Activated gamma-delta T cell treated with anti-CD3 and anti-CD28 coated beads, Interleukin-2, amount 50 U/mL, for 16 hours (primary cell): Measurements from ENCODE around the gene LDLRAD3.
"Not testable (repeated sequence)": the region's sequence is repeated elsewhere in the genome, so short reads cannot be mapped to it uniquely, and the experiment has no call there.

Experiments used
- DNase-seq: peaks from one replicate; pipeline ENCODE4 v3.0.0-alpha.2; 2020; ENCODE audit warnings: low read depth

The LDLRAD3 gene

DNA sequence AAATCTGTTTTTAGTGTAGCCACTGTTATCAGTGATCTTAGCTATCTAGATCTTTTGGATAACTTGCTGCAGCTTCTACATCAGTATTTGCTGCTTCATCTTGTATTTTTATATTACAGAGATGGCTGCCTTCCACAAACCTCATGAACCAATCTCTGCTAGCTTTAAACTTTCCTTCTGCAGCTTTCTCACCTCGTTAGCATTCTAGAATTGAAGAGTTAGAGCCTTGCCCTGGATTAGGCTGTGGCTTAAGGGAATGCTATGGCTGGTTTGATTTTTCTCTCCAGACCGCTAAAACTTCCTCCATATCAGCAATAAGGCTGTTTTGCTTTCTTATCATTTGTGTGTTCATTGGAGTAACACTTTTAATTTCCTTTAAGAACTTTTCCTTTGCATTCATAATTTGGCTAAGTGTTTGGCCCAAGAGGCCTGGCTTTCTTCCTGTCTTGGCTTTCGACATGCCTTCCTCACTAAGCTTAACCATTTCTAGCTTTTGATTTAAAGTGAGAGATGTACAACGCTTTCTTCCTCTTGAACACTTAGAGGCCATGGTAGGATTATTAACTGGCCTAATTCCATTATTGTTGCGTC, 51.9 kb downstream of the LDLRAD3 start:
- no peak for DNase-seq

DNA sequence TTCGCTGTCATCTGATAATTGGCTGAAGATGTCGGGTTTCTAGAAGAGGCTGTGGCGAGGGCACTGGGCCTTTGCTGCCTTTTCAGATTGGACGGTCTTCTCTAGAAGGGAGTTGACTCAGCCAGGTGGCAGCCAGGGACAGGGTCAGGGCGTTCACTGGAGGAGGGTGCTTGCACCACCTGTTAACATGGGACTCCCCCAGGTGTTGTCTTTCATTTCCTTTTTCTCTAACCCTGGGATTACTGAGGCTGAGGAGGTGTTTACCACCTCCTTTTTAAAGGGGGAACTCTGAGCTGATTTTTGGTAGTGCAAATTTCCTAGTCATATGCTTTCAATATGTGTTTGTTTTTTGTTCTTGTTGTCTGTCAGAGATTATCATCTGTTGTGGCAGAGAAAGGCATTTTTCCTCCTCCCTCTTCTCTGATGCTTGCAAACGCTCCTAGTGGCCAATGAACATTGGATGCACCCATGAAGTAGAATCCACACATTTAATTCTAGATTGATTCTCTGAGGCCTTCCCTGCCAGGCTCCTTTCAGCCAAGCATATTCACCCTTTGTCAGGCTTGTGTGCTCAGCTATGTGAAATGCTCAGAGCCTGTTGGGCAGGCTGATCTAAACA, 54.1 kb downstream of the LDLRAD3 start:
- no peak for DNase-seq

DNA sequence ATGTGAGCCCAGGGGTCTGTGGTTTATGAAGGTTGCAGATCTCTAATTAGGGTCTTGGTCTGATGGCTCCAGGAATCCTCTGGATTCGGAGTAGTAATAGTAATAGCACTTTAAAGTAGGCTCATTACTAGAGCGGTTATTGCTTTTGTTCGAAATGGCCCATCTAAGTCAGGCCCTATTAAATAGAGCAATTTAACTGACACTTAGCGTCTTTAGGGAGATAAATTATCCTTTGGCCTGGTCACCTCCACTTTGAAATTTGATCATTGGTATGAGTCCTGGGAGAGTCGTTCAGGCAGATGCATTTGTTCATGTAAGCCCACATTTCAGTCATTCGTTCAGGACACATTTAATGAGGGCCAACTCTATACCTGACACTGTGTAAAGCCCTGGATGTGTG, 54.8 kb downstream of the LDLRAD3 start:
- DNase-seq = no peak

DNA sequence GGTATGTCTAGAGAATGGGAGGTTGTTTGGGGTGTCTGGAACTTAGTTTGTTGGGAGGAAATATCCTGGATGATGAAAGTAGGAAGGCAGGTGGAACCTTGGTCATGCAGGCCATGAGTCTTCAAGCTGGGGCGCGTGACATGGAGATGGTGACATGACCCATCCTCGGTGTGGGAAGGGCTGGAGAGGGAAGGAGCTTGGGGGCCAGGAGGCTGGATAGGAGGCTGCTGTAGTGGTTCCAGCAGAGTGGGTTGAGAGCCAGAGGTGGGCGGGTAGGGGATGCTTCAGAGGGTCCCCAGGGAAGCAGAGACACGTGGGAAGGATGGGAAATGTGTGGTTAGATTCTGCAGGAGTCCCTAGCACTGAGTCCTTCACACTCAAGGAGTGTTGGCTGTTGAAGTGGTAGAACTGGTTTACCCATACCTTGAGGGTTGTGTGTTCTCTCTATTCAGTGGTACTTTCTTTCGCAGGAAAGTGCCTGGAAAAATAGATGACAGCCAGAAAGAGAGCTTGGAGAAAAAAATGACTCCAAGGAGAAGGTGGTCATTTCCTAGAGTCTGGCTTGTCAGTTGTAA, 56.8 kb downstream of the LDLRAD3 start:
- DNase-seq = no peak

DNA sequence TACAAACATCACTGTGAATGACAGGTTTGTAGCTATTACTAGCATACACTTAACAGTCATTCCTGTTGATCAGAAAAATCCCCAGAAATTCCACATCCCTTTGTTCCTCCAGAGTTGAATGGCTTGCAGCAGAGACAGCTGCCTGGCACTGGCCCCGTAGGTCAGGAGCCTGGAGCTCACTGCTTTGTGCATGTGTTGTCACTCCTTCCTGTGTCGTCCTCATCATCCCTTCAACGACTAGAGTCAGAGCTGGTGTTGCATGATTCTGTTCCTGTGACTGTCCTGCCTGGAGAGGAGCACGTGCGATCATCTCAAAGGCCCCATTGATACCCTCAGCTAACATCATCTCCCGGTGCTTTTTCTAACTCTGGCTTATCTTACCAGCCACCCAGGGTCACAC, 58.3 kb downstream of the LDLRAD3 start:
- no peak for DNase-seq

DNA sequence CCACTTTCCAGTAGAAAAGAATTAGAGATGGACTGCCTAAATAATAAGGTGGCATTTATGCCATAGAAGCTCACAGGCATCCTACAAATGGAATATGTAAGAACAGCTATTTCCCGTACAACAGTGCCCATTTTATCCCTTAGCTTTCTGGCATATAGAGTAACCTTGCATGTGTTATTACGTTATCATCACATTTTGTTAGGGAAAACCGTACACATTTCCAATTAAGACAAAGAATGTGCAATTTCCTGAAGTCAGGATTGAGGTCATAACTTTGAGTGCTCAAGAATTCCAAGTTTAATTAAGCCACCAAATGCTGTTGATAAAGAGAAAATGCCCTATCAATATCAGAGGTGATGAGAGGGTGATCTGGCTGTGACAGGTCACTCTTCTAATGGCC, 58.9 kb downstream of the LDLRAD3 start:
- no peak for DNase-seq

DNA sequence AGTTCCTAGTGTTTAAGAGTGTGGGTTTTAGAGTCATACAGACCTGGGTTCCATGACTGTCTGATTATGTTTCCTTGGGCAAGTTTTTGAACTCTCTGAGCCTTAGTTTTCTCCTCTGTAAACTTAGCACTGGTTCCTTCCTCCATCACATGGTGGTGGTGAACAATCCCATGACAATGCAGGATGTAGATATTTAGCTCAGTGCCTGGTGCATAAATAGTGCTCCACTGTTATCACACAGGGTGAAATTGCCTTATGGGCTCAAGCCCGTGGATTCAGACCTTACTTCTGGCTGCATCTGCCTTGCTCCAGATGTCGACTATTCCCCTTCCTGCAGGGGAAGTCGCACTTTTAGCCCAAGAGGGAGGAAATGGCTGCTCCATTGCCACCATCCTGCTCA, 62.7 kb downstream of the LDLRAD3 start:
- DNase-seq = no peak

DNA sequence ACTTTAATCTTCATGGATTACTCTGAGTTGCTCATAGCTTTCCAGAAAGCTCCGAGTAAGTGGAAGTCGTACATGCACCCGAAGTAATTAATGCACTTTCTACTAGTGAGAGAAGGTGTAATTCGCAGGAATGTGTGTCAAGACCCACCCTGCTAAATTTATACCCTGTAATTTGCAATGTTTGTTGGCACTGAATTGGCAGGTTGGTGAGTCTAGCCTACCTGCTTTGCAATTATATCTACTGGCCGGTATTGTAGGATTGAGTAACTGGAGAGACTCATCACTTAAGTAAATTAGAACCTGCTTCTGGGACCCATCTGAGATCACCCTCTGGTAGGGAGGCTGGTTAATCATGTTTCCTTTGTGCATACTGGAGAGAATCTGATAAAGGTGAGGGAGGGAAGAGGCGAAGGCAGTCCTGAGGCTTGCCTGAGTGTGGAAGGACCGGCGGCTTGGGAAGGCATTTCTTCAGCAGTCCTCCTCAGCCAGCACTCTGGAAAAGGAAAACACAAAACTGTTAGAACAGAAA, 63.3 kb downstream of the LDLRAD3 start:
- DNase-seq = no peak

DNA sequence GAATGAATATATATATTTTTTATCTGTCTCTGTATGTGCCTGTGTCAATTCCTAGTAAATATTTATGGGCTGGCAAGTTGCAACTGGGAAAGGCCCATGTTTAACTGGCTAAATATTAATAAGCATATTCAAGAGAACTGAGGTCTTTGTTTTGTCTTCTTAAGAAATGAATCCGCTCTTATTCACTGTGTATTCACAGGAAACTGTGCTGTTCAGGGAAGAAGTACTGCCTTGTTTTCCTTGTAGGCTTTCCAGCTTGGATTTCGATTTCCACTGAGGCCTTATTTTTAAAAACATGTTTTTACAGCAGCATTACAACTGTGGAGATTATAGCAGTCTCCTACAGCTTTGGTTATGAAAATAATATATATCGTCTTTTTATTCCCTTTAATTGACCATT, 64.7 kb downstream of the LDLRAD3 start:
- DNase-seq = no peak

DNA sequence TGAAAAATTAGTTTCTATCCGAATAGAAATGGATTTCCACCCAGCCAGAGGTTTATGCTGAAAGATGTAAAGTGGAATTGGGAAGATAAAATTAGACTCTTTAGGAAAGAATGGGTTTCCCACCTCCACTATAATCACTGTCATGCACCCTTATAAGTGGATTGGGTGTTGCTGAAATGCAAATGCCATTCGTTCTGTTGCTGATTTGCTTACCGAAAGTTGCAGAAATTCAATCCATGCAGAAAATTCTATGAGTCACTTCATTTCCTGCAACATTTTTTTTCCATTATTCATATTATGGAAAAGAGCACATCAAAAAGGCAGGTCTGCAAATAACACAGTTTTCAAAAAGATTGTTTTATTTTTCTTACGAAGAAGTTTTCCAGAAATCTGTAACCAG, 65.6 kb downstream of the LDLRAD3 start:
- DNase-seq = no peak

DNA sequence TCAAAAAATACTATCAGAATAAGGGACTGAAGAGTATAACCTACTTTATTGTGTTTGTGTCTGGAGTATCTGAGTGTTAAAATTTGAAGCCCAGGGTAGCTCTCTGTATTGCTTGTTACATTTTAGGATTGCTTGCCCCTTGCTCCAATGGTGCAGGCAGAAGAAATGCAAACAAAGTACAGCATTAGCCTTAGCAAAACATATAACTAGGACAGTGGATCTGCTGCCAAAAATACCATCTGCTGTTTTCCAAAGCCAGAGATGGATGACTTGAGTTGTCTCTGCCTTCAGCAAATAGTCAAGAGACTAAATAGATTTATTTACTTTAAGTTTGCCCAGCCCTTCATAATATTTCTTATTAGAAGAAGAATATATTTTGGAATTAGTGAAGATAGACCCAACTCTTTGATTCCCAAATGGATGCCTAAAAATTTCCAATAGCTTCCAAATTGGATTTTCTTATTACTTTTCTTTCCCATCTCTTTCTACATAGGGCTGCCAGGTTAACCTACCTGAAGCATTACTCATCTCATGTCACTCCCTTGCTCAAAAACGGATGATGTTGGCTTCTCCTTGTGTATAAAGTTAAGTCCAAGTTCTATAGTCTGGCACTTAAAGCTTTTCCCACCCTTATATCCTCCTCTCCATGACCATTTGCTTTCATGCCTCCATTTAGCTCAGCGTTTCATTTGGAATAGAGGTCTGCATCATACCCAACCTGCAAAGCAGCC, 66.3 kb downstream of the LDLRAD3 start:
- no peak for DNase-seq

DNA sequence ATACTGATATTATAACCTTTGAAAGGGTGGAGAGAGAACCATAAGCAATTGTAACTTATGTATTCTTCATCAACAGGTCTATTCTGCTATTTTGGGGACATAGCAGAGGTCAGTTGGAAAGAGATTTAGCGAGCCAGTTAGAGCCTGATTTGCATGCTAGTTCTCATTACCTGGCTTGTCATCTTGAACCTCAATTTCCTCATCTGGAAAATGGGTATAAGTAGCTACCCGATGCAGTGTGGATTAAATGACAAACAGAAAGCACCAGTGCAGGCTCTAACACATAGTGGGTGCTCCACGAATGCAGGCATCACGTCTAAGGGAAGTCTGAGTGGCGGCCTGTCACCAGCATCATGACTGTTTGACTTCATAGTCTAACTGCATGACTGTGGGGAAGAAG, 67.7 kb downstream of the LDLRAD3 start:
- DNase-seq = no peak

DNA sequence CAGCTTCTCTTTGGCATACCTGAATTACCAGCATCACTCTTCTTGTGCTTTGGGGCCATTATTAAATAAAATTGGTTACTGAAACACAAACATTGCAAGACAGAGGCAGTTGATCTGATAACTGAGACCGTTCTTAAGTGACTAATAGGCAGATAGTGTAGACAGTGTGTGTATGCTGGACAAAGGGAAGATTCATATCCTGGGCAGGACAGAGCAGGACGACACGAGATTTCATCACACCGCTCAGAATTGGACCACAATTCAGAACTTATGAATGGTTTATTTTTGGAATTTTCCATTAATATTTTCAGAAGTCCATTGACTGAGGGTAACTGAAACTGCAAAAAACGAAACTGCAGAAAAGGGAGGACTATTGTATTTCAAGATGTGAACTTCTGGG, 68.6 kb downstream of the LDLRAD3 start:
- no peak for DNase-seq

DNA sequence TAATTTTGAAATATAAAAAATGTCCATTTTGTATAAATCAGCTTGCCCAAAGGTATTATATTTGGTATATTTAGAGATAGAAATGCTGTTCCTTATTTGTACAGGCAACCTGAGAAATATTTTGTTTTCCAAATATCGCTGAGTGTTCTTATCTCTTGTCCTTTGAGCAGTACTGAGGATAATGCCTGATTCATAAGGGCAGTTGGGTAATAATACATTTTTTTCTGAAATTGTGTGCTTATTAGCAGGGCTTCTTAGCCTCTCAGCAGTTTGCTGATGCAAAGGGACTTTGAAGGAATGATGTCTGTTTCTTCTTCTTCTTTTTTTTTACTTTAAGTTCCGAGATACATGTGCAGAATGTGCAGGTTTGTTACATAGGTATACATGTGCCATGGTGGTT, 69.1 kb downstream of the LDLRAD3 start:
- no peak for DNase-seq

DNA sequence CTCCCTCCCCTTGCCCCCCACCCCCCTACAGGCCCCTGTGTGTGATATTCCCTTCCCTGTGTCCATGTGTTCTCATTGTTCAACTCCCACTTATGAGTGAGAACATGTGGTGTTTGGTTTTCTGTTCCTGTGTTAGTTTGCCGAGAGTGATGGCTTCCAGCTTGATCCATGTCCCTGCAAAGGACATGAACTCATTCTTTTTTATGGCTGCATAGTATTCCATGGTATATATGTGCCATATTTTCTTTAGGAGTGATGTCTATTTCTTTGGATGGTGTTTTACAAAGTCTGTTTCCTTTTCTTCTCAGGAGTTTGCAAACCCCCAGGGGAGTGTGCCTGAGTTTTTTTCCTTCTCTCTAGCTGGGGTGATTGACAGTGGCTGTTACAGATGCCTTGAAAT, 69.6 kb downstream of the LDLRAD3 start:
- DNase-seq = not testable (repeated sequence)

DNA sequence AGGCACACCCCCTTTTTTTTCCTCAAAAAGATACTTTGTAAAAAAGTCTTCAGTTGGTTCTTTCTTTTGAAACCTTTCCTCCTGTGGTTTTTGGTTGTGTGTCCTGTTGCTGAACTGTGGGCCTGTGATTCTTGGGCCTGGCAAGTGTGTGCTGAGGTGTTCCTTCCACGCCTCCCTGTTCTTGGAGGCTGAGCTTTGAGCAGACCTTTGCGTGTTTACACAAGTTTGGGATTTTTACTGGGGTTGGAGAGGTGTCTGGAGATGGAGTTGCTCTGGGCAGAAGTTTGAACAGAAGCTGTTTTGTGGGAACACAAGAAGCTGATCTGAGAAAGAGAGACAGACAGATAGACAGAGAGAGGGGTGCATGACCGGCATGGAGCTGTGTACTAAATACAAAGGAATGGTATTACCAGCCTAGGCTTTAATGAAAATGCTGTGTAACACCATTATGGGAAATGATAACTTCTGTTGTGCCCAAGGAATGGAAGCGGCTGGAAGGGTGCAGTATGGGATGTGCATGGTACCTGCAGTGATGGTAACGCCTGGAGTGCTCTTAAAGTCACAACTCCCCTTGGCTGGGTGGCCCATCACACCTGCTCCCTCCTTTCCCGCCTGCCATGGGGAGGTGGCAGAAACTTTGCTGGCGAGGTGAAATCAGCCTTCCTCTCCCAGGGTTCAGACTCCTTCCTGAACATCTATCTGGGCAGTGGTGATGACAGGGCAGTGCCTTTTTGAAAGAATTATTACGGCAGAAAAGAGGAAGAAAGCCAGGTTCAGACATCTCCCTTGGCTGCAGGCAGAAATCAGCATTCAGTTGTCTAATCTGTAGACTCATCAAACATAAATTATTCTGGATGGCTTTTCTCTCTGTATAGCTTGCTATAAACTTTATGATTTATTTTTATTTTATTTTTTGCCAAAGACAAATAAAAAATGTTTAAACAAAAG, 70.4 kb downstream of the LDLRAD3 start:
- no peak for DNase-seq

DNA sequence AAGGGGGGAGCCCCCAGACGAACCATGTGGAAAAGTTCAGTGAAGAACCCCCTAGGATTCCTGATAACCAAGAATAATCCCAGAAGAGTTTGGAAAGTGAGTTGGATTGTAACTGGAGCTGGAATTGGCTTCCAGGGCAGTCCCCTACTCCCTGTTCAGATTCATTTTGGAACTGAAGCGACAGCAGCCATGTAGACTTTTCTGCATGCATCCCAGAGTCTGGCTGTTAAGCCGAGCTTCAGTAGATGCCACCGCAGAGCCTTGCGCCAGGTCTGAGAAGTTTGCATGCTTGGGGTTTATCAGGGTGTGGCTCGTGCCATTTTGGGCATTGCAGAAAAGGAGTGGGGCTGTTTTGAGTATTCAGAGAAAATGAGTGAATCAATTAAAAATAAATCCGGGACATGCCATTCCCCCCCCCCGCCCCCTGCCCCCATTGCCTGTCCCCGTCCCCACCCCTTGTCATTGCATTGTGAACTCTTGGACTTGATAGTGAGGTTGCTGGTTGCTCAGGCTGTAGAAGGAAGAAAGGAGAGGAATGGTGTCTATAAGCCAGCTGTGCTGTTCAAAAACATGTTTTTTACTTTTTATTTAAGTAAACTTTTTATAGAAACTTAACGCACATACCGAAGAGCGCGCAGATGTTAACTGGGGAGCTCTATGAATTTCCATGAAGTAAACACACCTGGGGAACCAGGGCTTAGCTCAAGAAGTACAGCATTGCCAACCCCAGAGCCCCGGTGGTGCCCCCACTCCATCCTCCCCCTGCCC, 71.2 kb downstream of the LDLRAD3 start:
- no peak for DNase-seq

DNA sequence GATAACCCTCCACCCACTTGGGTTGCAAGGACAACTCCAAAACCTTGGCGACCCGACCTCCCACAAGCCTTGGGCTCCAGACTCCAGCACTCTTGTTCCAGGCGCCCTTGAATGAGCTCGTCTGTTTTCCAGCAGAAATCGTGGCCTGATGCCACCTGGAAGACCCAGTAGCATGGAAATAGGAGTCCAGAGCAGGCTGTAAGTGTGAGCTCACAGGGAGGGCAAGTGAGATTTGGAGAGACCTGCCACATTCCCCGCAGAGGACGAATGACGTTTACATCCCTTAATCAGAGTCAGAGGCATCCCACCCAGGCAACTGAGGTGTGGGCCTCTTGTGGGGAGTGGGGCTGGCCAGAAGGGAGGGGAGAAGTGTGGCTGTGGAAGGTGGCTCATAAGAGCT, 71.9 kb downstream of the LDLRAD3 start:
- DNase-seq = no peak

DNA sequence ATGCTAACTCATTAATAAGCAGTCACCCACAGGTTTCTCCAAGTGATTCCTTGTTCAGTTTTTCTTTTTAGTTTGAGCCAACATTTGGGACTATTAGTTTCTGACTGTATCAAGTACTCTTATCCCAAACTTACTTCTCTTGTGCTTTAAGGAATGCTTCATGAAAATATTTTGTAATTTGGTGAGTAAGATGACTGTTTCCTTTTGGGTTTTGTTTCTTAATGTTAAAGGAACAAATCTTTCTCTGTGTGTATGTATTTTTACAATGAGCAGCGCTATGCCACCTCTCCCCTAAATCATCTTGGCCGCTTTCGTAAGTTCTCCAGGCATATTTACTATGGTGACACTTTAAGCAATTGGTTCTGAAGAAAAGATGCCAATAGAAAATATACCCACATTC, 72.4 kb downstream of the LDLRAD3 start:
- DNase-seq = no peak

DNA sequence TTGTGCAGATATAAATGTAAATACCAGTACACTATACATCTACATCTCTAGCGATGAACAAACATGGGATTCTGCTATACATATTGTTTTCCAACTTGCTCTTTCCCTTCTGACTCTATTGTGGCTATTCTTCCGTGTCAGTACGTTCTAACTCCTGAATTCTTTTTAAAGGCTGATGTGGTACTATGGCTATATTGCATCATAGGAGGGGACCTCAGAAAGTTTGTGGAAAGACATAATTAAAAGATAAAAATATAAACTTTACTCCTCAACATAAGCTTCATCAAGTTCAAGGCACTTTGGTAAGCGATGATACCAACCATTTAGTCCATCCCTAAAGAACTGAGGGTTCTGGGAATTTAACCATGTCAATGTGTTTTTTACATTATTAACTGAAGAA, 72.8 kb downstream of the LDLRAD3 start:
- no peak for DNase-seq

DNA sequence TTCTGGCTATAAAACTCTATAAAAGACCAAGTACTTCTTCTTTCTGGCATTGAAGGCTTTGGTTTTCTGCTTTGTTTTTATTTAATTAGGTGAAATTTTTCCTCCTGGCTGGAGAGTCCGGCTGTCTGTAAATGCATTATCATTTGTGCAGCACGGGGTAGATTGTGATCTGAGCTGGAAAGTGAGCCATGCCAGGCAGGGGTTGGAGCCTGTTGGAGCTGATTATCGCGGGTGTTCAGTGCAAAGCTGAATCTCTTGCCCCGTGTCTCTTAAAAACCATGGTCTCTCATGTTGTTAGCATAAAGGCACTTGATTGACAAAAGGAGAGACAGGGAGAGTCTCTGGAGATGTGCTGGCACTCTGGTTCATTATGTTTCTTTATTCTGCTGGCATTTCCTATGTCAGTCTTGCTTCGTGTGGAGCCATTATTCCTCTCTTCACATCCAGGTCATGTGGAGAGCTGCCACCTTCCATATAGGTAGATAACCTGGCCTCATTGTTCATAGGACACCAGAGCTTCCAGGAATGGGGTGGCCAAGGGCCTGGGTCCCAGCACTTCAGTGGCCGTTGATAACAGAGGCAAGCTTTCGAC, 75.2 kb downstream of the LDLRAD3 start:
- no peak for DNase-seq
